K562 (cell line): ENCODE data around the gene FLVCR2. TPM values are rescaled to one million over a fixed set of nuclear protein-coding genes. Genes with fewer than 3 reads are reported as not detected.
A peak's percentile ranks its signal among the peaks of the same experiment; 100 is the strongest.

Source experiments
- ARID3B ChIP-seq: fragments of 250-450 bp; sonication (Bioruptor Pico); IDR thresholded peaks from 2 replicates; pipeline ENCODE4 v1.4.0; 2020; ENCODE audit warnings: borderline replicate concordance
- BHLHE40 ChIP-seq: IDR thresholded peaks from 2 replicates; pipeline ENCODE4 v1.6.1; 2011; ENCODE audit warnings: low read length, improper control_type of control experiment
- CHD1 ChIP-seq: fragments of 200-600 bp; sonication (generic); IDR thresholded peaks from one replicate; pipeline ENCODE4 v1.6.1; 2012; ENCODE audit warnings: mild to moderate bottlenecking, moderate library complexity, low read length, inconsistent platforms
- FOXA3 ChIP-seq, 2 experiments: fragments of 450-650 bp in 1 of 2; sonication (generic) in 1 of 2; formaldehyde crosslinking; IDR thresholded peaks in 1 of 2; conservative IDR thresholded peaks in 1 of 2; 2 replicates each; pipeline versions ENCODE4 v1.4.0 to v1.8.0; 2020 to 2022; ENCODE audit warnings: mild to moderate bottlenecking in 2 of 2, missing genetic modification reagents in 1 of 2
- HDAC6 ChIP-seq: IDR thresholded peaks from 2 replicates; pipeline ENCODE4 v1.6.1; 2012; ENCODE audit warnings: low read depth, mild to moderate bottlenecking, control low read depth, inconsistent platforms, low read length, moderate library complexity
- JUND ChIP-seq, 2 experiments: IDR thresholded peaks; 2 replicates in 1 of 2; 3 replicates in 1 of 2; pipeline ENCODE4 v1.6.1; 2011; ENCODE audit warnings: borderline replicate concordance in 2 of 2, low read depth in 2 of 2, low read length in 2 of 2, improper control_type of control experiment in 1 of 2, missing biosample characterization in 1 of 2, missing genetic modification characterization in 1 of 2, missing genetic modification reagents in 1 of 2
- MAFF ChIP-seq: IDR thresholded peaks from 2 replicates; pipeline ENCODE4 v1.6.1; 2012; ENCODE audit warnings: low read length, improper control_type of control experiment
- MECOM ChIP-seq: fragments of 250-450 bp; sonication (Bioruptor Pico); IDR thresholded peaks from 2 replicates; pipeline ENCODE4 v1.8.0; 2022; ENCODE audit warnings: inconsistent platforms
- NFXL1 ChIP-seq: fragments of 450-650 bp; formaldehyde crosslinking; IDR thresholded peaks from 2 replicates; pipeline ENCODE4 v1.4.0; 2021; ENCODE audit warnings: mild to moderate bottlenecking
- SIX5 ChIP-seq, 2 experiments: IDR thresholded peaks; 2 replicates each; pipeline ENCODE4 v1.6.1; 2011; ENCODE audit warnings: low read length in 2 of 2, borderline replicate concordance in 1 of 2, low read depth in 1 of 2, mild to moderate bottlenecking in 1 of 2, moderate library complexity in 1 of 2; ENCODE audit not compliant: insufficient read depth in 1 of 2
- SMARCE1 ChIP-seq: fragments of 450-650 bp; IDR thresholded peaks from 2 replicates; pipeline ENCODE4 v1.7.1; 2016; ENCODE audit warnings: mild to moderate bottlenecking
- TEAD4 ChIP-seq, 2 experiments: sonication (generic) in 1 of 2; formaldehyde crosslinking in 1 of 2; IDR thresholded peaks; 2 replicates each; pipeline versions ENCODE4 v1.6.1 to v1.8.0; 2012 to 2022; ENCODE audit warnings: borderline replicate concordance in 1 of 2, inconsistent platforms in 1 of 2, low read length in 1 of 2, mild to moderate bottlenecking in 1 of 2, missing genetic modification reagents in 1 of 2
- ZNF175 ChIP-seq: fragments of 200-800 bp; sonication (Bioruptor generic); IDR thresholded peaks from 2 replicates; pipeline ENCODE4 v1.6.1; 2016; ENCODE audit warnings: low read depth, mild to moderate bottlenecking, missing genetic modification characterization, missing compliant biosample characterization
- ZNF217 ChIP-seq: sonication (generic); formaldehyde crosslinking; IDR thresholded peaks from 2 replicates; pipeline ENCODE4 v1.8.0; 2022; ENCODE audit warnings: mild to moderate bottlenecking, missing genetic modification reagents
- ZNF318 ChIP-seq, 2 experiments: fragments of 450-650 bp; IDR thresholded peaks; 2 replicates each; pipeline ENCODE4 v1.6.1; 2016; ENCODE audit warnings: mild to moderate bottlenecking in 2 of 2, borderline replicate concordance in 1 of 2, low read depth in 1 of 2, moderate library complexity in 1 of 2
- ZNF507 ChIP-seq: conservative IDR thresholded peaks from 2 replicates; pipeline ENCODE4 v1.6.1; 2017; ENCODE audit warnings: missing genetic modification characterization, missing compliant biosample characterization
- polyA plus RNA-seq, 8 experiments: library from polyadenylated mRNA; depleted of rRNA in 4 of 8; stranded (reverse) in 5 of 8; unstranded in 3 of 8; fragments of >200 nt; fragmentation: Nextera tagmentation in 2 of 8; fragmentation: Illumina TruSeq in 1 of 8; extraction: Ambion mirVana in 2 of 8; extraction: Trizol in 1 of 8; gene quantifications; 2 replicates each; pipeline versions ENCODE4 v1.2.1 to v1.2.3, GENCODE V29; 2011 to 2014; ENCODE audit warnings: inconsistent platforms in 1 of 8, missing spikeins in 1 of 8
- total RNA-seq, 7 experiments: library from RNA; depleted of rRNA in 6 of 7; stranded (reverse); fragments of >200 nt in 6 of 7; fragmentation: Illumina TruSeq in 2 of 7; extraction: Trizol in 2 of 7; gene quantifications; 2 replicates each; pipeline versions ENCODE4 v1.2.1 to v1.2.3, GENCODE V29; 2011 to 2021; ENCODE audit warnings: low replicate concordance in 1 of 7

FLVCR2 gene
- total and polyA plus RNA-seq, 9 of the 15 experiments (the other 6 are each of a cell fraction or from before 2014, with no cell fraction given): 1.5 TPM; not detected in 8

GRCh38 chr14:75604979-75605851 lies 26.8 kb downstream of the FLVCR2 start (continued):
- TF ChIP-seq ZNF175: no peak
- TF ChIP-seq ZNF507 (tag): no peak
- TF ChIP-seq SMARCE1: peak; percentile 45; the same call in 1 of the 2 replicates
- TF ChIP-seq ARID3B (CRISPR knock-in tag): no peak
- no peak for TF ChIP-seq CHD1
- TF ChIP-seq TEAD4 (IDR thresholded peaks at IDR 0.05; ENCODE audit: low read length): peak; percentile 20; the same call in 1 of the 2 replicates
- no peak for TF ChIP-seq TEAD4 (CRISPR knock-in tag; IDR thresholded peaks at IDR 0.05; ENCODE audit: borderline replicate concordance)
- TF ChIP-seq MAFF: no peak
- peak; percentile 65 for TF ChIP-seq JUND (IDR thresholded peaks at IDR 0.05; ENCODE audit: borderline replicate concordance, low read depth, low read length)
- peak; percentile 77; the same call in 2 of the 3 replicates for TF ChIP-seq JUND (tag; IDR thresholded peaks at IDR 0.05; ENCODE audit: borderline replicate concordance, low read depth, low read length)
- TF ChIP-seq FOXA3 (CRISPR knock-in tag; conservative IDR thresholded peaks at IDR 0.05 in 1 of 2, IDR thresholded peaks at IDR 0.05 in 1 of 2): peak in 1 of 2 experiments; percentile 72; a peak in 2 of 4 replicates
- TF ChIP-seq BHLHE40: peak; percentile 51
- TF ChIP-seq HDAC6: no peak
- no peak for TF ChIP-seq NFXL1 (CRISPR knock-in tag)
- no peak for TF ChIP-seq MECOM (CRISPR knock-in tag)
- no peak for TF ChIP-seq ZNF318 (IDR thresholded peaks at IDR 0.05; ENCODE audit: borderline replicate concordance in 1 of 2, low read depth in 1 of 2)
- no peak for TF ChIP-seq ZNF217
- TF ChIP-seq SIX5 (IDR thresholded peaks at IDR 0.05; ENCODE audit: borderline replicate concordance in 1 of 2, insufficient read depth in 1 of 2, low read depth in 1 of 2, low read length in 2 of 2): no peak
